Sigmoid colon (tissue), 7 donors: Measurements from ENCODE around the gene BMP10. TPM values are rescaled to one million over a fixed set of nuclear protein-coding genes. Genes with fewer than 3 reads are reported as not detected.

ENCODE experiments used
- DNase-seq: peaks from one replicate; pipeline ENCODE4 v3.0.0-alpha.2; 2019
- H3K27ac ChIP-seq, 4 donors: fragments of 200-600 bp; sonication (generic); one replicate each; pipeline ENCODE4 v1.5.1; 2016 to 2019; ENCODE audit warnings: mild to moderate bottlenecking in 1 of 4
- H3K27me3 ChIP-seq, 3 donors: fragments of 200-600 bp; sonication (generic); one replicate each; pipeline ENCODE4 v1.5.1; 2019; ENCODE audit warnings: mild to moderate bottlenecking in 1 of 3
- H3K36me3 ChIP-seq, 4 donors: fragments of 200-600 bp; sonication (generic); one replicate each; pipeline ENCODE4 v1.5.1; 2016 to 2019
- H3K4me1 ChIP-seq, 4 donors: fragments of 200-600 bp; sonication (generic); one replicate each; pipeline ENCODE4 v1.5.1; 2017 to 2019
- H3K4me3 ChIP-seq, 4 donors: fragments of 200-600 bp; sonication (generic); one replicate each; pipeline ENCODE4 v1.5.1; 2017 to 2019; ENCODE audit warnings: mild to moderate bottlenecking in 2 of 4, moderate library complexity in 1 of 4
- H3K9me3 ChIP-seq, 4 donors: fragments of 200-600 bp in 3 of 4; sonication (generic) in 3 of 4; one replicate each; pipeline versions ENCODE4 v1.5.1 to v1.6.1; 2013 to 2019
- EP300 ChIP-seq, 4 donors: sonication (generic); formaldehyde crosslinking; IDR thresholded peaks; one replicate each; pipeline ENCODE4 v1.6.1; 2017; ENCODE audit warnings: antibody characterized with exemption in 4 of 4
- POLR2A ChIP-seq, 2 donors: fragments of 450-650 bp; IDR thresholded peaks; one replicate each; pipeline ENCODE4 v1.6.1; 2016; ENCODE audit warnings: antibody characterized with exemption in 2 of 2, mild to moderate bottlenecking in 2 of 2, moderate library complexity in 2 of 2
- POLR2AphosphoS5 ChIP-seq, 4 donors: sonication (generic); formaldehyde crosslinking; IDR thresholded peaks; one replicate each; pipeline ENCODE4 v1.6.1; 2017; ENCODE audit warnings: antibody characterized with exemption in 4 of 4
- WGBS, 2 donors: extraction: QIAGEN DNeasy Blood & Tissue Kit; methylation state at CpG; one replicate each; pipeline ENCODE4 v1.1.7; 2013; 5-methylcytosine and 5-hydroxymethylcytosine counted together
- intact Hi-C: fragments of 100-400 bp; cut with DNase I; formaldehyde crosslinking; loops from one replicate; pipeline ENCODE4 v1.15.1; 2023
- polyA plus RNA-seq, 3 donors: library from polyadenylated mRNA; stranded (reverse); fragments of 200-250 nt; gene quantifications; one replicate each; pipeline ENCODE4 v1.2.3, GENCODE V29; 2013
- total RNA-seq, 4 donors: library from RNA; depleted of rRNA; stranded (reverse); fragments of >200 nt; gene quantifications; one replicate each; pipeline ENCODE4 v1.1.0, GENCODE V29; 2016
- TF ChIP-seq, protein P1 (sequence below), 4 experiments: fragments of 450-650 bp in 3 of 4; fragments of 200-600 bp in 1 of 4; IDR thresholded peaks; one replicate each; pipeline ENCODE4 v1.5.1; 2016 to 2019; ENCODE audit warnings: antibody characterized with exemption in 4 of 4, mild to moderate bottlenecking in 3 of 4, moderate library complexity in 2 of 4
- donor health status: healthy with polysubstance abuse.
- donor health status: Bipolar disorder and iron deficiency.
- donor health status: healthy.

The BMP10 gene
- total and polyA plus RNA-seq, 7 donors = not detected

DNA sequence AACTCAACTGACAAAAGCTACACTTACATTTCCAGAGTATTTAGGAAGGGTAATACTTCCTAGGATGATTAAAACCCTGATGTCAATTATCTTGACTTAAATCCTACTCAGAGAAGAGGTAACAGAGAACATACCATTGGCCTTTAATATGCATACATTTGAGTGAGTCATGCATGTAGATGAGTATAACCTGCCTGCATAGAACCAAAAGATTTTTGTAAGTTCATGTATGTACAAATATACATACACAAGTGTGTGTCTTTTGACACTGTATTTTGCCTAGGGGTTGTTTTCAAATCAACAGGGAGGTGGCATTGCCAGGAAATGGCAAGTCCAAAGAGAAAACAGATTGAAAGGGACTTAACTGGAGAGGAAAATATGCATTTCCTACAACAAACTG lies 6.1 kb downstream of the BMP10 start:
- Histone ChIP-seq H3K36me3 (no peaks in the 10 kb centered on the region), H3K9me3 (no peaks in the 10 kb centered on the region), H3K27me3 (no peaks in the 10 kb centered on the region), H3K4me1 (peaks cover 0 to 21% (median 8%) of the 10 kb centered on the region in 4 donors), H3K27ac (no peak overlapping the region), H3K4me3 (no peak overlapping the region)
- intact Hi-C loops = no loop called here
- TF ChIP-seq EP300 (IDR thresholded peaks at IDR 0.05) (no peak), POLR2AphosphoS5 (IDR thresholded peaks at IDR 0.05) (no peak), POLR2A (IDR thresholded peaks at IDR 0.05) (no peak)
- DNase-seq = no peak

DNA sequence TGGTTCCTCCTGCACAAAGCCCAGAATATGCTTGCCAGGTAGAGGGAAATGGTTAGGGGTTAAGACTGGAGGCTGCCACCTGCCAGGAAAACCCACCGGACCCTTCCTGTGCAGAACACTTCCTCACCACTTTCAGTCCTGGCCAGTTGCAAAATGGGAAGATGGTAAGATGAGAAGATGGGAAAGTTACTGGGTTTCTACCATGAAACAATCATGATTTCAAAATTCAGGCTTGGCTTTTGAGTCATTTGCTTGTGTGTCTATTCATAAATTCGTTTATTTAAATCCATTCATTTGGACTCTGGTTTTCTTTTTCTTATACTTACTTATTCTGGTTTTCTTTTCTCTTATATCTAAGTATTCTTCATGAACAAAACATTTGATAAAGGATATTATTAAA lies 7.2 kb downstream of the BMP10 start:
- TF ChIP-seq POLR2AphosphoS5 (IDR thresholded peaks at IDR 0.05) (no peak), EP300 (IDR thresholded peaks at IDR 0.05) (no peak), POLR2A (IDR thresholded peaks at IDR 0.05) (no peak)
- DNase-seq = no peak
- Histone ChIP-seq H3K9me3 (no peaks in the 10 kb centered on the region), H3K4me3 (no peak overlapping the region), H3K4me1 (peaks cover 0 to 33% (median 14%) of the 10 kb centered on the region in 4 donors), H3K36me3 (no peaks in the 10 kb centered on the region), H3K27me3 (no peaks in the 10 kb centered on the region), H3K27ac (no peak overlapping the region)
- WGBS, 2 donors = 81 to 86% methylated on average over 2 of the region's 2 CpGs
- intact Hi-C loops = no loop called here

DNA sequence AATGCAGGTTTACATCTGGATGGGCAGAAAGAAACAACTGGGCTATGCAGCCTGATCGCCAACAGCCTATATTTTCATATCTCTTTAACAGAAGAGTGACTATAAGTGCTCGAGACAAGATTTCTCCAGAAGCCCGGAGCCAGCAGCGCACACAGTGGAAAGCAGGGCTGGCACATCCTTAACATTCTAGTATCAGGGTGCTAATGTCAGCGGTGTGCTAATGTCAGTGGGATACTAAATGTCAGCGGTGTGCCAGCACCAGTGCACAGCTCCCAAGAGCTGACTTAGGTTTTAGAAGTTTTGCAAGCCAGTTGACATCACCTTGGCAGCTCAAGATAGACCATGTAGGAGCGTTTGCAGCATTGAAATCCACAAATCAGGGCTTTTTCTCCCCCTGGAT lies 8.3 kb downstream of the BMP10 start:
- WGBS, 2 donors = 76 to 81% methylated on average over 7 of the region's 7 CpGs
- DNase-seq = no peak
- peaks cover 0 to 44% (median 18%) of the 10 kb centered on the region in 4 donors for H3K4me1 ChIP-seq
- H3K4me3 ChIP-seq = no peak overlapping the region
- no peaks in the 10 kb centered on the region for H3K27me3 ChIP-seq
- TF ChIP-seq POLR2AphosphoS5 (IDR thresholded peaks at IDR 0.05) = no peak
- TF ChIP-seq, protein P1, sequence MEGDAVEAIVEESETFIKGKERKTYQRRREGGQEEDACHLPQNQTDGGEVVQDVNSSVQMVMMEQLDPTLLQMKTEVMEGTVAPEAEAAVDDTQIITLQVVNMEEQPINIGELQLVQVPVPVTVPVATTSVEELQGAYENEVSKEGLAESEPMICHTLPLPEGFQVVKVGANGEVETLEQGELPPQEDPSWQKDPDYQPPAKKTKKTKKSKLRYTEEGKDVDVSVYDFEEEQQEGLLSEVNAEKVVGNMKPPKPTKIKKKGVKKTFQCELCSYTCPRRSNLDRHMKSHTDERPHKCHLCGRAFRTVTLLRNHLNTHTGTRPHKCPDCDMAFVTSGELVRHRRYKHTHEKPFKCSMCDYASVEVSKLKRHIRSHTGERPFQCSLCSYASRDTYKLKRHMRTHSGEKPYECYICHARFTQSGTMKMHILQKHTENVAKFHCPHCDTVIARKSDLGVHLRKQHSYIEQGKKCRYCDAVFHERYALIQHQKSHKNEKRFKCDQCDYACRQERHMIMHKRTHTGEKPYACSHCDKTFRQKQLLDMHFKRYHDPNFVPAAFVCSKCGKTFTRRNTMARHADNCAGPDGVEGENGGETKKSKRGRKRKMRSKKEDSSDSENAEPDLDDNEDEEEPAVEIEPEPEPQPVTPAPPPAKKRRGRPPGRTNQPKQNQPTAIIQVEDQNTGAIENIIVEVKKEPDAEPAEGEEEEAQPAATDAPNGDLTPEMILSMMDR (IDR thresholded peaks at IDR 0.05) = no peak
- TF ChIP-seq POLR2A (IDR thresholded peaks at IDR 0.05) = no peak
- no peak for TF ChIP-seq EP300 (IDR thresholded peaks at IDR 0.05)
- intact Hi-C loops = no loop called here
- no peak overlapping the region for H3K27ac ChIP-seq
- no peaks in the 10 kb centered on the region for H3K36me3 ChIP-seq
- no peaks in the 10 kb centered on the region for H3K9me3 ChIP-seq

DNA sequence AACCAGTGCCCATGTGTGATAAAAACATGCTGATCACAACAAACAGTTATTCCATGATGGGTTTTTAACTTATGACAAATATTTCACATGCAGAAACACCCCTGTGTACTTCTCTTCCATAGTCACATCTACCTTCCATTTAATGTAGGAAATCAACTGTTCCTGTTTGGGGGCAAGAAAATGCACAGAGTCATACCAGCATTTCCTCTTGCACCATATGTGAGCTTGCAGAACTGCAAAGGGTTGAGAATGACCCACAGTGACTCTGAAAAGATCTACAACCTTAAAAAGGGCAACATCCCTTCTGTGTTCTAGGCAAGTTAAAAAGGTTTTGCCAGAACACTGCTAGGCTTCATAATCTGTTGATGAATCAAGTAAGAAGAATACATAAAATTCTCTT lies 9.9 kb downstream of the BMP10 start:
- intact Hi-C loops = no loop called here
- TF ChIP-seq, protein P1 (IDR thresholded peaks at IDR 0.05) = no peak
- no peak for TF ChIP-seq EP300 (IDR thresholded peaks at IDR 0.05)
- no peak for TF ChIP-seq POLR2AphosphoS5 (IDR thresholded peaks at IDR 0.05)
- TF ChIP-seq POLR2A (IDR thresholded peaks at IDR 0.05) = no peak
- no peaks in the 10 kb centered on the region for H3K36me3 ChIP-seq
- no peaks in the 10 kb centered on the region for H3K9me3 ChIP-seq
- peaks cover 0 to 48% (median 18%) of the 10 kb centered on the region in 4 donors for H3K4me1 ChIP-seq
- no peak for DNase-seq
- no peak overlapping the region for H3K4me3 ChIP-seq
- no peak overlapping the region for H3K27ac ChIP-seq
- no peaks in the 10 kb centered on the region for H3K27me3 ChIP-seq

DNA sequence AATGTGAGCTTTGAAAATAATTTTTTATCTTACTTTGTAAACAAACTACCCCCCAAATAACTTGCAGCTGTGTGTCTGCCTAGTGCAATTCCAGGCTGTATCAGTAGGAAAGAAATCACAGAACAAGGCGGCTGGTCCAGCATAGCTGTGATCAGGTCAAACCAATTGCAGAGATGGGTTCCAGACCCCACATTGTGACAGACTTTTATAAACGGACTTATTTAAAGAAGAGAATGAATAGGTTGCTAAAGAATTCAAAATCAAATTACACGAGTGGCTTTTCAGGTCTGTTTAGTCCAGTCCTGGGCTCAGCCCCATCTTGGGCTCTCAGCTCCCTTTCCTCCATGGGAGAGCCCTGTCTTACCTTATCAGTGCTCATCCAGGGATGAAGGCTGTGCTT lies 11.1 kb downstream of the BMP10 start:
- Histone ChIP-seq H3K4me1 (peaks cover 0 to 48% (median 18%) of the 10 kb centered on the region in 4 donors), H3K4me3 (no peak overlapping the region), H3K27me3 (no peaks in the 10 kb centered on the region), H3K27ac (no peak overlapping the region), H3K36me3 (no peaks in the 10 kb centered on the region), H3K9me3 (no peaks in the 10 kb centered on the region)
- intact Hi-C loops = no loop called here
- 77 to 82% methylated on average over 3 of the region's 3 CpGs for WGBS, 2 donors
- TF ChIP-seq, protein P1 (IDR thresholded peaks at IDR 0.05) = no peak
- TF ChIP-seq POLR2A (IDR thresholded peaks at IDR 0.05) = no peak
- TF ChIP-seq EP300 (IDR thresholded peaks at IDR 0.05) = no peak
- TF ChIP-seq POLR2AphosphoS5 (IDR thresholded peaks at IDR 0.05) = no peak
- DNase-seq = no peak

DNA sequence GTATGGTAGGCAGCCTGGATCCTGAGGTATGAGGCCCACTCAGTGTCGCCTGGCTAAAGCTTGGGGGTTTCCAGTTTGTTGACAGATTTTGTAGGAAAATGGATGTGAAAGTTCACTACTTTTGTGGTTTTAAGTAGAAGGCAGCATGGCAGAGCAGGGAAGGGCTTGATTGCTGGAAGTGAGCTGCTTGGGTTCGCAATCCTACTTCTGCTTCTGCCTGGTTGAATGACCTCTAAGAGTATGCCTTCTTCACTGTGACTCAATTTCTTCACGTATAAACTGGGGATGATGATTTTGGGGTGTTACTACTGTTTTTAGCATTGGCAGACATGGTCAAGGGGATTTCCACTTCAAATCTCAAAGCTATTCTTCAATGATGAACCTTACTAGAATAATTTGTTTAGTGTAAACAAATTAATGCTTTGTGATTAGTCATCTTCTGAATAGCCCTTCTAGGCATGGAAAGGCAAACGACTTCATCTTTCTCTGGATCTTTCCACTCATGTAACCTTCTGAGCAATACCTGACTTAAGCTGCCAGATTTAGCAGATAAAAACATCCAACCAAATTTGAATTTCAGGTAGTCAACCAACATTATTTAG lies 13.2 kb downstream of the BMP10 start:
- Histone ChIP-seq H3K4me3 (no peak overlapping the region), H3K27me3 (no peaks in the 10 kb centered on the region), H3K9me3 (no peaks in the 10 kb centered on the region), H3K36me3 (no peaks in the 10 kb centered on the region), H3K4me1 (peaks cover 0 to 45% (median 16%) of the 10 kb centered on the region in 4 donors), H3K27ac (no peak overlapping the region)
- no peak for DNase-seq
- TF ChIP-seq, protein P1 (IDR thresholded peaks at IDR 0.05) = no peak
- TF ChIP-seq EP300 (IDR thresholded peaks at IDR 0.05) (no peak), POLR2A (IDR thresholded peaks at IDR 0.05) (no peak)
- intact Hi-C loops = no loop called here
- WGBS, 2 donors = 65 to 78% methylated on average over 4 of the region's 4 CpGs
